Omental fat pad (tissue), 4 donors: ENCODE data around the gene IGSF21. TPM values are rescaled to one million over a fixed set of nuclear protein-coding genes. Genes with fewer than 3 reads are reported as not detected.

Source experiments
- ATAC-seq: fragments of 150-250 bp; one replicate; pipeline ENCODE4 v1.9.1; 2016; ENCODE audit warnings: mild to moderate bottlenecking, moderate library complexity; ENCODE audit not compliant: low FRiP score
- DNase-seq: peaks from one replicate; pipeline ENCODE4 v3.0.0-alpha.2; 2019; ENCODE audit warnings: low spot score
- CTCF ChIP-seq, 3 donors: fragments of 450-650 bp; IDR thresholded peaks; one replicate each; pipeline ENCODE4 v1.5.1; 2016 to 2017; ENCODE audit warnings: antibody characterized with exemption in 3 of 3, mild to moderate bottlenecking in 3 of 3, moderate library complexity in 2 of 3
- total RNA-seq, 4 donors: library from RNA; depleted of rRNA; stranded (reverse); fragments of >200 nt; gene quantifications; one replicate each; pipeline ENCODE4 v1.1.0, GENCODE V29; 2016

Gene IGSF21
- total RNA-seq, 4 donors from 2014 or later, result 0.56 to 7.8 (median 7.4) TPM; not detected in 1

- TF ChIP-seq CTCF (IDR thresholded peaks at IDR 0.05), result no peak
- DNase-seq, result no peak
- no peak for ATAC-seq
Observed at GRCh38 chr1:18126616-18127015, 19.0 kb downstream of the IGSF21 start.

- no peak for TF ChIP-seq CTCF (IDR thresholded peaks at IDR 0.05)
- DNase-seq, result no peak
- ATAC-seq, result no peak
Observed at GRCh38 chr1:18128298-18128697, 20.7 kb downstream of the IGSF21 start.

GRCh38 chr1:18130356-18130755 is 22.8 kb downstream of the IGSF21 start:
- DNase-seq (no peak), ATAC-seq (no peak)
- TF ChIP-seq CTCF (IDR thresholded peaks at IDR 0.05), result no peak

DNA sequence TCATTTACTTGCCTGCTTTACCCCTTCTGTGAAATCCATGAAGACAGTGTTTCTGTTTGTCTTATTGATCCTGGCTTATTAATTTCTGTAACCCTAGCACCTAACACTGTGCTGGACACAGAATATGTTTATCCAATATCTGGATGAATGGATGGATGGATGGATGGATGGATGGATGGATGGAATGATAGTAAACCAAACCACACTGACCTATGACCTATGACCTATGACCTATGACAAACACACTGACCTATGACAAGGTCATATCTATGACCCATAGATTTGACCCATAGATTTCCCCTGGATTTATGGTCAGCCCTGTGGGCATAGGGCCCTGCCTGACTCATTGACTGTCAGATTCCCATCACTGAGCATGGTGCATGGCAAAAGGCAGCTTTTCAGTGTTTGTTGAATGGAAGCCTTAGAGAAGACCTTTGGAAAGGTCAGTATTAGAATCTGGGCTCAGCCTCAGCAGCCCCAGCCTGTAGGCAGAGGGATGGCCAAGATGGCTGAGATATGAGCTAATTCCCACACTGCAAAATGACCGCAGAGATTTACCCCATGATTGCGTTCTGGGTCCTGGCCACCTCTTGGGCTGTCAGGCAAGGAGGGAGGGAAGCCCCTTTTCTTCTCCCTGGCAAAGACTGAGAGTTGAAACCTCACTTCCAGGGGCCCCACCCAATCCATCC is 24.6 kb downstream of the IGSF21 start:
- ATAC-seq, result no peak
- no peak for TF ChIP-seq CTCF (IDR thresholded peaks at IDR 0.05)
- DNase-seq, result no peak

GRCh38 chr1:18132711-18133541 is 25.3 kb downstream of the IGSF21 start:
- ATAC-seq (no peak), DNase-seq (no peak)
- TF ChIP-seq CTCF (IDR thresholded peaks at IDR 0.05), result no peak

- DNase-seq (no peak), ATAC-seq (no peak)
Observed at GRCh38 chr1:18134324-18135046, 26.9 kb downstream of the IGSF21 start.

More at GRCh38 chr1:18134324-18135046, 26.9 kb downstream of the IGSF21 start:
- TF ChIP-seq CTCF (IDR thresholded peaks at IDR 0.05), result no peak
